Activated CD4-positive, alpha-beta T cell treated with anti-CD3 and anti-CD28 coated beads, Interleukin-2, amount 50 U/mL, for 1 hour (primary cell): Measurements from ENCODE around the gene NR3C1.

Source experiments
- DNase-seq: peaks from one replicate; pipeline ENCODE4 v3.0.0-alpha.2; 2020

NR3C1 gene

GRCh38 chr5:143403593-143404415 is at the start of gene NR3C1:
TSS of gene NR3C1 (minus strand) at chr5:143403686. CDS start at chr5:143400839, 2,847 bp downstream.
- DNase-seq = peak; percentile 86

- no peak for DNase-seq
Observed at GRCh38 chr5:143449772-143450171, 46.3 kb upstream of the NR3C1 start.

- peak; percentile 15 for DNase-seq
Observed at GRCh38 chr5:143448518-143448917, 45.0 kb upstream of the NR3C1 start.

- DNase-seq = no peak
Observed at GRCh38 chr5:143447983-143448382, 44.5 kb upstream of the NR3C1 start.

GRCh38 chr5:143446535-143447226 is 43.2 kb upstream of the NR3C1 start:
- DNase-seq = no peak

- DNase-seq = no peak
Observed at GRCh38 chr5:143445776-143446175, 42.3 kb upstream of the NR3C1 start.

GRCh38 chr5:143443330-143443729 is 39.8 kb upstream of the NR3C1 start:
- DNase-seq = no peak

GRCh38 chr5:143442385-143442784 is 38.9 kb upstream of the NR3C1 start:
- no peak for DNase-seq

- no peak for DNase-seq
Observed at GRCh38 chr5:143440448-143441115, 37.1 kb upstream of the NR3C1 start.

GRCh38 chr5:143437666-143438273 is 34.3 kb upstream of the NR3C1 start:
- DNase-seq = no peak

GRCh38 chr5:143436871-143437270 is 33.4 kb upstream of the NR3C1 start:
- no peak for DNase-seq

GRCh38 chr5:143435210-143435657 is 31.7 kb upstream of the NR3C1 start:
- DNase-seq = peak; percentile 3

GRCh38 chr5:143434261-143435209 is 31.0 kb upstream of the NR3C1 start:
- DNase-seq = peak; percentile 59

GRCh38 chr5:143433670-143434069 is 30.2 kb upstream of the NR3C1 start:
- no peak for DNase-seq

GRCh38 chr5:143432658-143433239 is 29.3 kb upstream of the NR3C1 start:
- DNase-seq = no peak

- DNase-seq = no peak
Observed at GRCh38 chr5:143431789-143432188, 28.3 kb upstream of the NR3C1 start.

GRCh38 chr5:143428738-143429420 is 25.4 kb upstream of the NR3C1 start:
- no peak for DNase-seq

GRCh38 chr5:143428155-143428554 is 24.7 kb upstream of the NR3C1 start:
- DNase-seq = no peak

- DNase-seq = no peak
Observed at GRCh38 chr5:143427122-143427735, 23.7 kb upstream of the NR3C1 start.

- no peak for DNase-seq
Observed at GRCh38 chr5:143426437-143426991, 23.0 kb upstream of the NR3C1 start.
